Cardiac muscle cell (in vitro differentiated cells and primary cell): ENCODE data around the gene MAP3K5. TPM values are rescaled to one million over a fixed set of nuclear protein-coding genes. Genes with fewer than 3 reads are reported as not detected.

Experiments
- DNase-seq, 2 donors: peaks; one replicate each; pipeline versions ENCODE4 v3.0.0 to v3.0.0-alpha.2; 2010 to 2017; ENCODE audit warnings: low read depth in 1 of 2, low spot score in 1 of 2
- H3K27ac ChIP-seq: fragments of 200-600 bp; sonication (generic); 2 replicates; pipeline ENCODE4 v1.5.1; 2016
- H3K27me3 ChIP-seq: fragments of 200-600 bp; sonication (generic); 2 replicates; pipeline ENCODE4 v1.6.0; 2016; ENCODE audit warnings: control low read depth
- H3K36me3 ChIP-seq: fragments of 200-600 bp; sonication (generic); 2 replicates; pipeline ENCODE4 v1.5.1; 2016; ENCODE audit warnings: control low read depth
- H3K4me1 ChIP-seq: fragments of 200-600 bp; sonication (generic); 2 replicates; pipeline ENCODE4 v1.8.1; 2017; ENCODE audit warnings: low read depth, mild to moderate bottlenecking, mixed run types
- H3K4me3 ChIP-seq: fragments of 200-600 bp; sonication (generic); 2 replicates; pipeline ENCODE4 v1.5.1; 2016; ENCODE audit warnings: mild to moderate bottlenecking
- H3K9me3 ChIP-seq: fragments of 200-600 bp; sonication (generic); 2 replicates; pipeline ENCODE4 v1.5.1; 2017; ENCODE audit warnings: low read depth, mild to moderate bottlenecking, control low read depth
- polyA plus RNA-seq: library from polyadenylated mRNA; unstranded; fragments of >200 nt; fragmentation: Nextera tagmentation; extraction: Ambion mirVana; gene quantifications from 2 replicates; pipeline ENCODE4 v1.2.1, GENCODE V29; 2016
- total RNA-seq: library from RNA; depleted of rRNA; stranded (reverse); fragments of >200 nt; gene quantifications from 2 replicates; pipeline ENCODE4 v1.2.3, GENCODE V29; 2016
- TF ChIP-seq, protein P1 (sequence below): IDR thresholded peaks from 2 replicates; pipeline ENCODE4 v1.5.1; 2012; ENCODE audit warnings: low read depth, mild to moderate bottlenecking, low read length

Gene MAP3K5
- total and polyA plus RNA-seq, 2 experiments from 2014 or later: 2.8 to 3.0 TPM

DNA sequence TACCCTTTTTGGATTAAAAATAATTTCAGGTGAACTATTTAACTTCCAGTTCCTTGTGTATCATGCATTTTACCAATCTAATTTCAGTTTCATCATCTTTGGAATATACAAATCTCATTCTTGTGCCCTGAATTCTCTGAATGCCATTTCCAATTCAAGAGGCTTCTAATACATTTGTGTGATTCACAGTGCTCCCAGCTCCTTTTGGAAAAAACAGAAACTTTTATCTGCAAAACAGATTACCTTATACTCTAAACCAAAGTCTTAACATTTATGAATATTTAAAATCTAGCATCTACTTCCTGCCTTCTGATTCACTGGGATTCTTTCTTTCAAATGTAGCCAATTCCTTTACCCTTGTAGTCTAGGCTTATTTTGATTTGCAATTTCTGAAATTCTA is 19.0 kb upstream of the MAP3K5 start:
- Histone ChIP-seq H3K27ac (no peak overlapping the region), H3K27me3 (no peaks in the 10 kb centered on the region), H3K36me3 (no peaks in the 10 kb centered on the region), H3K4me1 (no peaks in the 10 kb centered on the region), H3K4me3 (no peak overlapping the region), H3K9me3 (no peaks in the 10 kb centered on the region)
- TF ChIP-seq, protein P1, sequence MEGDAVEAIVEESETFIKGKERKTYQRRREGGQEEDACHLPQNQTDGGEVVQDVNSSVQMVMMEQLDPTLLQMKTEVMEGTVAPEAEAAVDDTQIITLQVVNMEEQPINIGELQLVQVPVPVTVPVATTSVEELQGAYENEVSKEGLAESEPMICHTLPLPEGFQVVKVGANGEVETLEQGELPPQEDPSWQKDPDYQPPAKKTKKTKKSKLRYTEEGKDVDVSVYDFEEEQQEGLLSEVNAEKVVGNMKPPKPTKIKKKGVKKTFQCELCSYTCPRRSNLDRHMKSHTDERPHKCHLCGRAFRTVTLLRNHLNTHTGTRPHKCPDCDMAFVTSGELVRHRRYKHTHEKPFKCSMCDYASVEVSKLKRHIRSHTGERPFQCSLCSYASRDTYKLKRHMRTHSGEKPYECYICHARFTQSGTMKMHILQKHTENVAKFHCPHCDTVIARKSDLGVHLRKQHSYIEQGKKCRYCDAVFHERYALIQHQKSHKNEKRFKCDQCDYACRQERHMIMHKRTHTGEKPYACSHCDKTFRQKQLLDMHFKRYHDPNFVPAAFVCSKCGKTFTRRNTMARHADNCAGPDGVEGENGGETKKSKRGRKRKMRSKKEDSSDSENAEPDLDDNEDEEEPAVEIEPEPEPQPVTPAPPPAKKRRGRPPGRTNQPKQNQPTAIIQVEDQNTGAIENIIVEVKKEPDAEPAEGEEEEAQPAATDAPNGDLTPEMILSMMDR: no peak
- peak in 1 of 2 donors; percentile 15 for DNase-seq

- H3K9me3 ChIP-seq: no peaks in the 10 kb centered on the region
- H3K4me3 ChIP-seq: no peak overlapping the region
- H3K27me3 ChIP-seq: no peaks in the 10 kb centered on the region
- TF ChIP-seq, protein P1: no peak
- H3K36me3 ChIP-seq: no peaks in the 10 kb centered on the region
- DNase-seq: no peak
- no peak overlapping the region for H3K27ac ChIP-seq
- H3K4me1 ChIP-seq: no peaks in the 10 kb centered on the region
Observed at GRCh38 chr6:136809091-136809860, 17.0 kb upstream of the MAP3K5 start.

- Histone ChIP-seq H3K4me1 (no peaks in the 10 kb centered on the region), H3K9me3 (no peaks in the 10 kb centered on the region), H3K27ac (no peak overlapping the region), H3K27me3 (no peaks in the 10 kb centered on the region), H3K4me3 (no peak overlapping the region), H3K36me3 (no peaks in the 10 kb centered on the region)
- TF ChIP-seq, protein P1: no peak
- no peak for DNase-seq
Observed at GRCh38 chr6:136803608-136804007, 11.3 kb upstream of the MAP3K5 start.

DNA sequence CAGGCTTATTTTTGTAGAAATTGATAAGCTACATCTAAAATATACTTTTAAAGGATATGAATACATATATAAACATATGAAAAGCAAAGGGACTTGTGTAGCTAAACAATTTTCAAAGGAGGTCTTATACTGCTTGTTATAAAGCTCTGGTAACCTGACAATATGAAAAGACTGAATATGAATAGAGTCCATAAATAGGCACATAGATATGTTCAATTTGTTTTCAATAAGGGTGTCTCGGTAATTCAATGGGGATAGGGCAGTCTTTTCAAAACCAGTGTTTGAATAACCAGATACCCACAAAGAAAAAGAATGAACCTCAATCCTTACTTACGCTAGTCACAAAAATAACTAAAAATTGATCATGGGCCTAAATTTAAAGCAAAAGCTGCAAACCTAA is 9.3 kb upstream of the MAP3K5 start:
- TF ChIP-seq, protein P1: no peak
- no peak overlapping the region for H3K4me3 ChIP-seq
- H3K27me3 ChIP-seq: no peaks in the 10 kb centered on the region
- H3K9me3 ChIP-seq: no peaks in the 10 kb centered on the region
- H3K36me3 ChIP-seq: no peaks in the 10 kb centered on the region
- H3K27ac ChIP-seq: no peak overlapping the region
- H3K4me1 ChIP-seq: no peaks in the 10 kb centered on the region
- DNase-seq: no peak

DNA sequence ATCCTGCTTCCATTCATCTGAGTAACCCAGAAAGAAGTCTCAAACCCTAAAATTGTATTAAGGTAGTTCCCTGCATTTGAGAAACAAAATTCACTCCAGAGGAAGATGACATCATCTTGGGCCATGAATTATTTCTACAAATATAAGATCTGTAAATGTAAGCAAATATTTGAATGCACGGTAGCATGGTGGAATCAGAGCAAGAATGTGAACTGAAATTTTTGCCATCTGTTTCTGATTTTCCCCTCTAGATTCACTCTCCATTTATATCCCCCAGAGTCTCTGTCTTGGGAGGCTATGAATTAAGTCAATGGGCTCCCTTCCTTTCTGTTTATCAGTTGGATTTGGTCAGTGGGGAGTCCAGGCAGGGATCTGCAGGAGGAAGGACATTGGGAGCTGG is 5.8 kb upstream of the MAP3K5 start:
- Histone ChIP-seq H3K9me3 (no peaks in the 10 kb centered on the region), H3K27me3 (no peaks in the 10 kb centered on the region), H3K36me3 (no peaks in the 10 kb centered on the region), H3K4me3 (no peak overlapping the region), H3K4me1 (no peaks in the 10 kb centered on the region), H3K27ac (no peak overlapping the region)
- TF ChIP-seq, protein P1: no peak
- no peak for DNase-seq
